HEK293T (cell line): Measurements from ENCODE around the gene UFSP1.

ENCODE experiments used
- ARNT ChIP-seq: fragments of 450-650 bp; IDR thresholded peaks from 2 replicates; pipeline ENCODE4 v1.6.1; 2017; ENCODE audit warnings: mild to moderate bottlenecking
- BHLHE40 ChIP-seq: fragments of 450-650 bp; IDR thresholded peaks from 2 replicates; pipeline ENCODE4 v1.6.1; 2016; ENCODE audit warnings: mild to moderate bottlenecking, moderate library complexity, borderline replicate concordance
- ELF4 ChIP-seq: fragments of 450-650 bp; IDR thresholded peaks from 2 replicates; pipeline ENCODE4 v1.6.1; 2017; ENCODE audit warnings: antibody characterized with exemption
- FOXK2 ChIP-seq: fragments of 450-650 bp; IDR thresholded peaks from 2 replicates; pipeline ENCODE4 v1.6.1; 2016; ENCODE audit warnings: mild to moderate bottlenecking
- FOXM1 ChIP-seq: fragments of 450-650 bp; IDR thresholded peaks from 2 replicates; pipeline ENCODE4 v1.6.1; 2017; ENCODE audit warnings: mild to moderate bottlenecking, borderline replicate concordance
- LEF1 ChIP-seq: fragments of 450-650 bp; IDR thresholded peaks from 2 replicates; pipeline ENCODE4 v1.6.1; 2017; ENCODE audit warnings: mild to moderate bottlenecking, borderline replicate concordance
- NFRKB ChIP-seq: fragments of 450-650 bp; IDR thresholded peaks from 2 replicates; pipeline ENCODE4 v1.6.1; 2016; ENCODE audit warnings: mild to moderate bottlenecking, moderate library complexity
- SP1 ChIP-seq: fragments of 450-650 bp; IDR thresholded peaks from 2 replicates; pipeline ENCODE4 v1.6.1; 2017
- SUZ12 ChIP-seq: fragments of 450-650 bp; IDR thresholded peaks from 2 replicates; pipeline ENCODE4 v1.6.1; 2016; ENCODE audit warnings: mild to moderate bottlenecking
- TARDBP ChIP-seq: fragments of 450-650 bp; IDR thresholded peaks from 2 replicates; pipeline ENCODE4 v1.6.1; 2016
- ZNF384 ChIP-seq: fragments of 450-650 bp; IDR thresholded peaks from 2 replicates; pipeline ENCODE4 v1.6.1; 2016
- TF ChIP-seq, protein P1 (sequence below): fragments of 450-650 bp; IDR thresholded peaks from 2 replicates; pipeline ENCODE4 v1.6.1; 2016

DNA sequence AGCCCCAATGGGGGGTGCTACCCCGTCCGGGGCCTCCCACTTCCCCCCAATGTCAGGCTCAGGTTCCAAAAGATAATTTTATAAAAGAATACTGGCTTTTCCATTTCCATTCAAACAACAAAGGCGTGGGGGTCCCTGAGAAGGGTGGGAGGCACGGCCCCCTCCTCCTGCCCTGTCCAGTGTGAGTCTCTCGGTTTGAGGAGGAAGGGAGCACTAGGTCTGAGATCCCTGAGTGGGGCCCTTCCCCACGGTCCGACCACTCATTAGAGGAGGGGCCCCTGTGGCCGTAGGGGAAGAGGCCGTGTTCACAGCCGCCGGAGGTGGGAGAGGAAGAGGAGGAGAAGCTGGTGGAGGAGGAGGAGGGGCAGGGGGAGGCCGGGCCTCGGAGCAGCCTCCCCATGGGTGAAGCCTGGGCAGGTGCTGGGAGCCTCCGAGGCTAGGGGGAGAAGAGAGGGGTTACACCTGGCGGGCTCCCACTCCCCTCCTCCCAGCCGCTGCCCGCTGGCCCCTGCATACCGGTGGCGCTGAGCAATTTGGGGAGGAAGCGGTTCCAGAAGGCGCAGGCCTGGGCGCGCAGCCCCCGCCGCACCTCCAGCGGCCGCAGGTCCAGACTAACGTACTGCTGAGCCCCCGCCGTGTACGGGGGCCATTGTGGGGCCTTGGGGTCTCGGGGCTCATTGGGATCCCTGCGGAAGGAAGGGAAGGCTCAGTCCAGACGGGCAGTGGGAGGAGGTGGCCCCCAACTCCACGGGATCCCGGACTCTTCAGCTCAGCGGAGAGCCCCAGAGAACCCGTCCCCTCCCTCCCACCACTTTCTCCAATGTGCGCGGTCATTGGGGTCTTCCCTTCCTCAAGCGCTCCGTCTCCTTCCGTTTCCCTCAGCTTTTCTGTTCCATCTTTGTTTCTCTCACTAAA is 1.4 kb upstream of the UFSP1 start:
- TF ChIP-seq TARDBP (no peak), SP1 (no peak), BHLHE40 (no peak), FOXM1 (no peak), LEF1 (no peak), NFRKB (no peak), ARNT (no peak), SUZ12 (no peak), ELF4 (no peak), FOXK2 (no peak), ZNF384 (no peak)
- TF ChIP-seq, protein P1, sequence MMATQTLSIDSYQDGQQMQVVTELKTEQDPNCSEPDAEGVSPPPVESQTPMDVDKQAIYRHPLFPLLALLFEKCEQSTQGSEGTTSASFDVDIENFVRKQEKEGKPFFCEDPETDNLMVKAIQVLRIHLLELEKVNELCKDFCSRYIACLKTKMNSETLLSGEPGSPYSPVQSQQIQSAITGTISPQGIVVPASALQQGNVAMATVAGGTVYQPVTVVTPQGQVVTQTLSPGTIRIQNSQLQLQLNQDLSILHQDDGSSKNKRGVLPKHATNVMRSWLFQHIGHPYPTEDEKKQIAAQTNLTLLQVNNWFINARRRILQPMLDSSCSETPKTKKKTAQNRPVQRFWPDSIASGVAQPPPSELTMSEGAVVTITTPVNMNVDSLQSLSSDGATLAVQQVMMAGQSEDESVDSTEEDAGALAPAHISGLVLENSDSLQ = no peak
